Osteocyte (in vitro differentiated cells): ENCODE measurements around the gene LIMCH1. TPM values are rescaled to one million over a fixed set of nuclear protein-coding genes. Genes with fewer than 3 reads are reported as not detected.

Experiments
- DNase-seq: peaks from one replicate; pipeline ENCODE4 v3.0.0; 2021; ENCODE audit warnings: mixed read lengths; ENCODE audit not compliant: unreplicated experiment; ENCODE audit errors: extremely low spot score
- H3K27ac Mint-ChIP-seq: one replicate; pipeline ENCODE4 v1.8.0; 2021; ENCODE audit warnings: mild to moderate bottlenecking, mixed read lengths; ENCODE audit not compliant: unreplicated experiment
- H3K27me3 Mint-ChIP-seq: one replicate; pipeline ENCODE4 v1.8.0; 2021; ENCODE audit warnings: mixed read lengths; ENCODE audit not compliant: unreplicated experiment
- H3K36me3 Mint-ChIP-seq: one replicate; pipeline ENCODE4 v1.8.0; 2021; ENCODE audit warnings: mixed read lengths; ENCODE audit not compliant: unreplicated experiment
- H3K4me1 Mint-ChIP-seq: one replicate; pipeline ENCODE4 v1.8.0; 2021; ENCODE audit warnings: mixed read lengths; ENCODE audit not compliant: unreplicated experiment
- H3K4me3 Mint-ChIP-seq: one replicate; pipeline ENCODE4 v1.8.0; 2021; ENCODE audit warnings: mild to moderate bottlenecking, moderate library complexity, mixed read lengths; ENCODE audit not compliant: unreplicated experiment
- H3K9me3 Mint-ChIP-seq: one replicate; pipeline ENCODE4 v1.8.0; 2021; ENCODE audit warnings: mixed read lengths; ENCODE audit not compliant: unreplicated experiment
- CTCF ChIP-seq: fragments of 200-600 bp; sonication (generic); IDR thresholded peaks from 2 replicates; pipeline ENCODE4 v1.5.0; 2021; ENCODE audit warnings: antibody characterized with exemption, mild to moderate bottlenecking, moderate library complexity
- total RNA-seq: library from RNA; stranded (reverse); gene quantifications from 2 replicates; pipeline ENCODE4 v1.2.1, GENCODE V29; 2021

LIMCH1 gene
- total RNA-seq, 1 donor from 2014 or later: 0.43 TPM

GRCh38 chr4:41668024-41668423 lies 130.1 kb downstream of the LIMCH1 start:
- no peak for DNase-seq
- Mint-ChIP-seq H3K4me3 (no peak overlapping the region), H3K36me3 (no peaks in the 10 kb centered on the region), H3K27me3 (peaks cover 34% of the 10 kb centered on the region), H3K27ac (no peak overlapping the region), H3K4me1 (no peaks in the 10 kb centered on the region), H3K9me3 (no peaks in the 10 kb centered on the region)
- TF ChIP-seq CTCF: no peak

- Mint-ChIP-seq H3K9me3 (no peaks in the 10 kb centered on the region), H3K4me1 (no peaks in the 10 kb centered on the region), H3K36me3 (no peaks in the 10 kb centered on the region), H3K27ac (no peak overlapping the region), H3K4me3 (no peak overlapping the region), H3K27me3 (peaks cover 30% of the 10 kb centered on the region)
- TF ChIP-seq CTCF: no peak
- DNase-seq: no peak
Observed at GRCh38 chr4:41670530-41670929, 132.6 kb downstream of the LIMCH1 start.

- H3K9me3 Mint-ChIP-seq: no peaks in the 10 kb centered on the region
Observed at GRCh38 chr4:41670982-41671381, 133.0 kb downstream of the LIMCH1 start.

GRCh38 chr4:41678086-41678816 lies 140.3 kb downstream of the LIMCH1 start:
- H3K4me1 Mint-ChIP-seq: no peaks in the 10 kb centered on the region
- DNase-seq: no peak
- H3K9me3 Mint-ChIP-seq: no peaks in the 10 kb centered on the region
- peaks cover 24% of the 10 kb centered on the region for H3K27me3 Mint-ChIP-seq
- H3K27ac Mint-ChIP-seq: no peak overlapping the region
- no peaks in the 10 kb centered on the region for H3K36me3 Mint-ChIP-seq
- no peak overlapping the region for H3K4me3 Mint-ChIP-seq
- TF ChIP-seq CTCF: no peak

More at GRCh38 chr4:41670982-41671381, 133.0 kb downstream of the LIMCH1 start:
- no peak for TF ChIP-seq CTCF
- no peak overlapping the region for H3K27ac Mint-ChIP-seq
- H3K27me3 Mint-ChIP-seq: peaks cover 28% of the 10 kb centered on the region
- no peak overlapping the region for H3K4me3 Mint-ChIP-seq
- no peaks in the 10 kb centered on the region for H3K36me3 Mint-ChIP-seq
- DNase-seq: no peak
- no peaks in the 10 kb centered on the region for H3K4me1 Mint-ChIP-seq

GRCh38 chr4:41678951-41679350 lies 141.0 kb downstream of the LIMCH1 start:
- Mint-ChIP-seq H3K36me3 (no peaks in the 10 kb centered on the region), H3K9me3 (no peaks in the 10 kb centered on the region), H3K27ac (no peak overlapping the region), H3K4me3 (no peak overlapping the region), H3K27me3 (peaks cover 23% of the 10 kb centered on the region), H3K4me1 (no peaks in the 10 kb centered on the region)
- DNase-seq: no peak
- no peak for TF ChIP-seq CTCF
